GM11168 (cell line): ENCODE measurements around the gene OXLD1.
"Not testable (repeated sequence)": the region's sequence is repeated elsewhere in the genome, so short reads cannot be mapped to it uniquely, and the experiment has no call there.

Experiments
- in situ Hi-C: fragments of 300-500 bp; cut with MboI; formaldehyde crosslinking; loops from one replicate; pipeline ENCODE4 v1.12.0; 2022; ENCODE audit warnings: low sequenced_read_pairs; ENCODE audit not compliant: unreplicated experiment

Gene OXLD1

GRCh38 chr17:81684442-81684911 lies 18.1 kb upstream of the OXLD1 start:
- in situ Hi-C loops = no loop called here

GRCh38 chr17:81683584-81684441 lies 17.4 kb upstream of the OXLD1 start, which contains the start of the genes ARL16 and HGS:
Gene ARL16, minus strand, starts transcription at chr17:81683797. Its CDS starts 44 bp downstream, at chr17:81683753.
Gene HGS, plus strand, starts transcription at chr17:81684011. Its CDS starts 56 bp downstream, at chr17:81684067.
- in situ Hi-C loops = no loop called here

GRCh38 chr17:81683208-81683583 lies 16.8 kb upstream of the OXLD1 start:
- in situ Hi-C loops = no loop called here

DNA sequence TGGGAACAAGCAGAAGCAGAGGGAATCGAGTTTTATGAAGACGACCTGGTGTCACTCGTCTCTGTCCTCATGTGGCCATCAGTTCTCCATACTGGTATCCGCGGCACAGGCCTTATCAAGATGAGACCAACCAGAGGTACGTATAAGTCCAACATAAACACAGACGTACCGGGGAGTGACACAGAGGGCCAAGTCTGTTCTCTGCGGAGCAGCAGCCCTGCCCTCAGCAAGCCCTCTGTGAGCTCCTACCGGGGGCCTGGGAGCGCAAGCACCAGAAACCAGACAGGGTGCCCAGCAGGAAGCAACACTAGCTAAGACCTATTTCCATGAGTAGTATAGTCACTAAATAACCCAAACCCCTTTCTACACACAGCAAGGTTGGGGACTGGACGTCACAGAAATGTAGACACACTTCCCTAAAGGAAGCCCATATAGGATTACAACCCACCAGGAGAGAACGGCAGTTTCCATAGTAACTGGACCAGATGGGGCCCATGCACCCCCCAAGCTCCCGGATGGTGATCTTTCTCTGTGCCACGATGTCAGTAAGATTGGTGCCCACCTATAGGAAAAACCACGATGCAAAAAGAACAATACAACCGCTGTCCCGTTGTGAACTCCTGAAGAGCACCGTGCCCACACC lies 16.3 kb upstream of the OXLD1 start:
- in situ Hi-C loops = no loop called here

DNA sequence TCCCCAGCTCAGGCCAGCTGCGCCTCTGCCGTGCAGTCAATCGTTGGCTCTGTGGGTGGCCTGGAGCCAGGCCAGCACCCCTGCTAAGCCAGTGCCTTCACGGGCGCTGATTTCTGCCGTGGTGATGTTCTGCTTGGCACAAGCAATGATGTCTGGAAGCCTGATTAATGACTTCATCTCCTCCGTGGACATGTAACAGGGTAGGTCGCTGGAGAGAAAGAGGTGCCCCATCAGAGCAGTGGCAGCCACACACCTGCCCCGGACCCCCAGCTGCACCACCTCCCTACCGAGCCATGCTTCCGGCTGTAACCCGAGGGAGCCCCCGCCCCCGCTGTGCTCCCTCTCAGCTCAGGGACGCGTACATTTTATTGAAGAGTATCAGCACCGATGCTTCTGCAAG lies 15.3 kb upstream of the OXLD1 start:
- in situ Hi-C loops = no loop called here

GRCh38 chr17:81680150-81680549 lies 13.7 kb upstream of the OXLD1 start:
- in situ Hi-C loops = no loop called here

GRCh38 chr17:81676906-81677305 lies 10.5 kb upstream of the OXLD1 start:
- in situ Hi-C loops = no loop called here

GRCh38 chr17:81675515-81676221 lies 9.3 kb upstream of the OXLD1 start:
- in situ Hi-C loops = not testable (repeated sequence)

DNA sequence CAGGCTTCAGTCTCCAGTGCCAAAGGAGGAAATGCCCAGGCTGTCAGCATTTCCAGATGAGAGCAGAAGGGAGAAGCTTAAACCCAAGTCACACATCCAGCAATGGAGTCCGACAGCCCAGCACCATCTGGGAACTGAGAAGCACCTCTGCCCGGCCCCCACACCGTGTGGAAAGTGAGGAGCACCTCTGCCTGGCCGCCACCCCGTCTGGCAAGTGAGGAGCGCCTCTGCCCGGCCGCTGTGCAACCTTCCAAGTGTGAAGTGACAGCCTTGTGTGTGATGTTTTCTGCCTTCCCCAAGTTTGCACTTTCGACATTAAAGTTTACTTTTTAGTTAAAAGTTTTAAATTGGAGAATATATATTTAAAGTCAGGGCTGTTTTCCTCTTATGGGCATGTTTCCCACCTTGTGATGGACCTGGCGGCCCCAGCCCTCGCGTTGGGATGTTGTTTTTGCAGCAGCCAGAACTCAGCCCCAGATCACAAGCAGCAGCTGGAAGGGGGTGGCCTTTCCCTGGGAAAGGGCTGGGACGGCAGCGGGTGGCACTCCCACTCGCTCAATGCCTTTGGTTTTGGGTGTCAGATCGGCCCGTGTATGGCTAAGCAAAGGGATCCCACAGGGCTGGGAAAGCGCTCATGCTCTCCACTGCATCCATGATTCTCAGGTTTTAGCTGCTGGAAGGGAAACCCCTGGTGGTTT lies 7.3 kb upstream of the OXLD1 start:
- in situ Hi-C loops = no loop called here

DNA sequence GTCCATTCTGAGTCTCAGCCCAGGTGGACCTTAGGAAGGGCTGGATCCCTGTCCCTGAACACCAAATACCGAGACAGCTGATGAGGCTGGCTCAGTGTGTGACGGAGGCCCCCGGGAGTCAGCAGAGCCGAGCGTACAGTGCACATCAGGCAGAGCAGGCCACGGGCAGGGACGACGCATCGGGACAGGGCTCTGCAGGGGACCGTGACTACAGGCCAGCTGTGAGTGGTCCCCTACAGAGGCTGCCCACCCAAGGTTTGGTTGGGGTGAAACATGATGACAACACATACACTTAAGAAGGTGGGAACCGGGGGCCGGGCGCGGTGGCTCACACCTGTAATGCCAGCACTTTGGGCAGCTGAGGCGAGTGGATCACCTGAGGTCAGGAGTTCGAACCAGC lies 6.5 kb upstream of the OXLD1 start:
- in situ Hi-C loops = no loop called here

- in situ Hi-C loops = no loop called here
These were observed 6.1 kb upstream of the OXLD1 start for GRCh38 chr17:81672504-81672903.

DNA sequence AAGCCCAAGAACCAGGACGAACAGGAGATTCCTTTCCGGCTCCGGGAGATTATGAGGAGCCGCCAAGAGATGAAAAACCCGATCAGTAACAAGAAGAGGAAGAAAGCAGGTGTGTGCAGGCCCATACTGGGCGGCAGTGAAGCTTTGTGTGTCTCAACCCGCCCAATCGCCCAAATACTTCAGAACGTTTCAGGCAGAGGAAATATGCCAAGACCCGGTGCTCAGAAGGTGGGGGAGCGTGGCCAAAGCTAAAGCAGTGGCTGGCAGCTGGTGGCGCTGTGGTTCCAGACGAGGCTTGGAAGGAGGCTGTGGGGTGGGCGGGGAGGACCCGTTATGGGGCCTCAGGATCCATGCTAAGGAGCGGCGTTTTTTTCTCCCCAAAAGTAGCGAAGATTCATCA lies 1.3 kb upstream of the OXLD1 start:
- in situ Hi-C loops = no loop called here

DNA sequence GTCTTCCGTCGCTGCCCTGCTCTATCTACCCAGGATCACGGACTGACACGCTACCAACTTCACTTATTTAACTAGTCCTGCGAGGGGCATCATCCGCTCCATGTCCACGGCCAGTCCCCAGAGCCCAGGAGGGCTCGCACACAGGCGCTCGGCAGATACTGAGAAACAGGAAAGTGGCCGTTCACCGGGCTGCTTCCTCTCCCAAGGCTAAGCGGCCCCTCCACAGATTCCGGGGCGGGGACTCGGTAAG lies 388 bp downstream of the OXLD1 start:
- in situ Hi-C loops = no loop called here

- in situ Hi-C loops = no loop called here
These were observed 957 bp downstream of the OXLD1 start for GRCh38 chr17:81665205-81666091.

DNA sequence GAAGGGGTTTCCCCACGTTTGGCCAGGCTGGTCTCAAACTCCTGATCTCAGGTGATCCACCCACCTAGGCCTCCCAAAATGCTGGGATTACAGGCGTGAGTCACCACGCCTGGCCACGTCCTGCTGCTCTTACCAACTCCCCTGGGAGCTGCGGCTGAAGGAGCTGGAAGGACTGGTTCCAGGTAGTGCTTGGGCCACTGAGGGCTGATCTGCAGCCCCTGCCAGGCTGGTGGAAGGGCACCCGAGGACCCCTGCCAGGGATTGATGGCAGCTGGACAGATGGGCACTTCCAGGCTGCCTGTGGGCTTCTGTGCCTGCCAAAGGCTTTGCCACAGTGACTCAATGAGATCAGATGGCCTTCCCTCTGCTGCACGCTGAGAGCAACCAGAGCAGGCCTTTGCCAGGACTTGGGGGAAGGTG lies 2.3 kb downstream of the OXLD1 start:
- in situ Hi-C loops = no loop called here

- in situ Hi-C loops = no loop called here
These were observed 4.4 kb downstream of the OXLD1 start for GRCh38 chr17:81662002-81662401.

- in situ Hi-C loops = no loop called here
These were observed 6.0 kb downstream of the OXLD1 start for GRCh38 chr17:81660441-81660840.

- in situ Hi-C loops = no loop called here
These were observed 7.4 kb downstream of the OXLD1 start for GRCh38 chr17:81659038-81659437.

DNA sequence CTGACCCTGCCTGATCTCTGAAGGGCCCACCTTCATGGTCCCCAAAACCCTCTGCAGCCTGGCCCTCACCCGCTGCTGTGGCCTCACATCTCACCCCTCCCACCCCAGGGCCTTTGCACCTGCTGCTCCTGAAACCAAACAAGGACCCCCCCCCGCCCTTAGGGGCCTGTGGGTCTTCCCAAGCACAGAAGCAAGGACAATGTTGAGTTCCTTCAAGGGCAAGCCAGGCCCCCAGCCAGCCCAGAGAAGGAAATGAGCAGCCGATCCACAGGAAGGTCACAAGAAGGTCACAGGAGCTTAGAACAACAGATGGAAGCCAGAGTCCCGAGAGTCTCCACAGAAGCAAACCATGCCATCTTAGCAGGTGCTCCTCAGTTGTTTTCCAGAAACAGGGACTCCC lies 9.6 kb downstream of the OXLD1 start:
- in situ Hi-C loops = no loop called here
